Measurements from ENCODE around the gene TBXT. TPM values are rescaled to one million over a fixed set of nuclear protein-coding genes. Genes with fewer than 3 reads are reported as not detected.

Gene TBXT
- total RNA-seq, 1 experiment from 2014 or later, result not detected

DNA sequence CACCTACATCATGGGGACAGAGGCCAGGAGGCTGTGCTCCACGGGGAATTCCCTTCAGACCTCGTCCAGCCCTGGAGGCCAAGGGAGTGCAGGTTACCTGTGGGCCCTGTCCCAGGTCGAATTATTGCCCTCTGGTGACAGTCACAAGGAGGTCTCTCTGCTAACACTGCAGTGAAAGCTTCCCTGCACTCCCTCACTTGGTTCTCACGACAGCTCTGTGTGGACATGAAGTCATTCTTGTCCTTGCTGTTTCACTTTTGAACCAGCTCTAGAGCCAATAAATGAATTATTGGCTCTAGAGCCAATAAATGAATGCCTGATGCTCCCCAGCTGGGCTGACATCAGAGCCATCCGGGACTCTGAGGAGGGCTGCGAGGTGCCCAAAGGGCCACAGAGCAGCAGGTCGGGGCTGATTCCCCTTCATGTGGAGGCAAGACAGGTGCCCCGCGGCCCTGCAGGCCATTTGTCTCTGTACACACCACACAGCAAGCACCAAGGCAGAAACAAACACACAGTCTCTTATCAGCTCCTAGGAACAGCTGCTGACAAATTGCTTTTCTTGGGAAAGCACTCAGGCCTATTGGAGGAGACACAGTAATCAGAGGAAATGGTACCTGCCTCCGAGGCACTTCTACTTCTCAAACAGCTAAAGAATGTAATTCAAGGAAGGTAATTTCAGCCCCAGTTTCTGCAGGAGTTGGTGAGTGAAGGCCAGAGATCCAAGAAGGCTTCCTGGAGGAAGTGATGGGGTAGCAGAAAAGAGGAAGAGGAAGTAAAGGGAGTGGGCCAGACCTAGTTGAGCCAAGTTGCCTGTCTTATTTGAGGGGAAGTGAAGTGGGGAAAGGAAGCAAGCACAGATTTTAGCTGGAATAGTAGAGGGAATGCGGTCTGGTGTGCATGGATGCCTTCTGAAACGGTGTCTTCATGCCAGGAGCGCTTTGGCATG, 27.5 kb upstream of the TBXT start:
- BruUV-seq (replicated peaks), result no TSS peak
- H3K27me3 Mint-ChIP-seq (ENCODE audit: insufficient read depth, unreplicated experiment), result no peaks in the 10 kb centered on the region
- no peak overlapping the region for H3K4me3 Mint-ChIP-seq (ENCODE audit: unreplicated experiment)
- intact Hi-C loops (cut with micrococcal nuclease), result no loop called here
- DNase-seq (ENCODE audit: unreplicated experiment), result no peak
- H3K9me3 Mint-ChIP-seq (ENCODE audit: unreplicated experiment), result no peaks in the 10 kb centered on the region
- no peaks in the 10 kb centered on the region for H3K4me1 Mint-ChIP-seq (ENCODE audit: insufficient read depth, unreplicated experiment)
- no peaks in the 10 kb centered on the region for H3K36me3 Mint-ChIP-seq (ENCODE audit: insufficient read depth, unreplicated experiment)
- no peak overlapping the region for H3K27ac Mint-ChIP-seq (ENCODE audit: low read depth, unreplicated experiment)
- ChIA-PET POLR2A (no interaction called here), CTCF (no interaction called here)
- no peak for TF ChIP-seq CTCF (IDR thresholded peaks at IDR 0.05; ENCODE audit: unreplicated experiment)

GRCh38 chr6:166192557-166192956, 24.9 kb upstream of the TBXT start:
- ChIA-PET CTCF (interaction anchor here (0.5 kb wide), 1 partner anchor 955 kb away, joined by 4 read pairs; no protein-coding TSS in a partner anchor), POLR2A (no interaction called here)
- no peak overlapping the region for H3K27ac Mint-ChIP-seq (ENCODE audit: low read depth, unreplicated experiment)
- no peaks in the 10 kb centered on the region for H3K36me3 Mint-ChIP-seq (ENCODE audit: insufficient read depth, unreplicated experiment)
- BruUV-seq (replicated peaks), result no TSS peak
- intact Hi-C loops (cut with micrococcal nuclease), result no loop called here
- H3K27me3 Mint-ChIP-seq (ENCODE audit: insufficient read depth, unreplicated experiment), result no peaks in the 10 kb centered on the region
- H3K9me3 Mint-ChIP-seq (ENCODE audit: unreplicated experiment), result no peaks in the 10 kb centered on the region
- no peak overlapping the region for H3K4me3 Mint-ChIP-seq (ENCODE audit: unreplicated experiment)
- no peaks in the 10 kb centered on the region for H3K4me1 Mint-ChIP-seq (ENCODE audit: insufficient read depth, unreplicated experiment)
- DNase-seq (ENCODE audit: unreplicated experiment), result no peak
- TF ChIP-seq CTCF (IDR thresholded peaks at IDR 0.05; ENCODE audit: unreplicated experiment), result no peak

DNA sequence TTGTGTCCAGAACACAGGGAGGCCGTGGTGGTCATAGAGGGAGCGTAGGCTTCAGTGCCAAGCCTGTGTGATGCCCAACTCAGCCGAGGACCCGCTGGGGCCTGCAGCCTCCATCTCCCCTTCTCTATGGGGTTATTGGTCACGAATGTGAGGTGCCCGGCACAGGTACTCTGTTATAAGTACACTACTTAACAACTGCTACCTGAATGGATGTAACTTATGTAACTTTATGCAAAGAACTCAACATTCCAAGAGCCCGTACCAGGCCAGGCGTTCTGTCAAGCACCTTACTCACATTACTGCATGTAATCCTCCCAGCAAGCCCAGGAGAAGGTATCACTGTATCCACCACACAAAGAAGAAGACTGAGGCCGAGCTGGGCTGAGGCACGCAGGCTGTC, 24.5 kb upstream of the TBXT start:
- H3K4me3 Mint-ChIP-seq (ENCODE audit: unreplicated experiment), result no peak overlapping the region
- BruUV-seq (replicated peaks), result no TSS peak

DNA sequence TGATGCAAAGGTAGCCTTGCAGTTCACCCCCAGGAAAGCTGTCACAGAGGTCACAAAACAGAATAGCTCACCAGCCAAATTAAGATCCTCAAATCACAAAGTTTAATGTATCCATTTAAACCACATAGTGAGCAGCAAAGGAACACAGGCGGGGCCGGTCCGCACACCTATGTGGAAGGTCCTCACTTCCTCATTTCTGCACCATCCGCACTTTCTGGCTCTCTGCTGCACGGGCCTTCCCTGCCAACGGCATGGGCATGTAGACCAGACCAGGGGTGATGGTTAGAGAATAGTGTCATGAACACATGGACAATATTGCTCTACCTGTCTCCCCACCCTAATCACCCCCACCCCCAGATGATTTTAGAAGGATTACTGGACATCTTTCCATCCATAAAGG, 12.1 kb upstream of the TBXT start:
- no peak overlapping the region for H3K4me3 Mint-ChIP-seq (ENCODE audit: unreplicated experiment)
- no peak overlapping the region for H3K27ac Mint-ChIP-seq (ENCODE audit: low read depth, unreplicated experiment)
- H3K4me1 Mint-ChIP-seq (ENCODE audit: insufficient read depth, unreplicated experiment), result no peaks in the 10 kb centered on the region
- CTCF ChIA-PET, result no interaction called here
- no peak for DNase-seq (ENCODE audit: unreplicated experiment)
- intact Hi-C loops (cut with micrococcal nuclease), result no loop called here
- H3K9me3 Mint-ChIP-seq (ENCODE audit: unreplicated experiment), result peaks cover 7% of the 10 kb centered on the region
- no TSS peak for BruUV-seq (replicated peaks)
- H3K27me3 Mint-ChIP-seq (ENCODE audit: insufficient read depth, unreplicated experiment), result peaks cover 22% of the 10 kb centered on the region
- H3K36me3 Mint-ChIP-seq (ENCODE audit: insufficient read depth, unreplicated experiment), result no peaks in the 10 kb centered on the region
- TF ChIP-seq CTCF (IDR thresholded peaks at IDR 0.05; ENCODE audit: unreplicated experiment), result no peak
- POLR2A ChIA-PET, result no interaction called here

More for the DNA sequence above, 24.5 kb upstream of the TBXT start:
- POLR2A ChIA-PET, result no interaction called here
- DNase-seq (ENCODE audit: unreplicated experiment), result no peak
- H3K27me3 Mint-ChIP-seq (ENCODE audit: insufficient read depth, unreplicated experiment), result no peaks in the 10 kb centered on the region
- no peak overlapping the region for H3K27ac Mint-ChIP-seq (ENCODE audit: low read depth, unreplicated experiment)
- no peaks in the 10 kb centered on the region for H3K36me3 Mint-ChIP-seq (ENCODE audit: insufficient read depth, unreplicated experiment)
- CTCF ChIA-PET, result interaction anchor here (0.5 kb wide), 1 partner anchor 955 kb away, joined by 4 read pairs; no protein-coding TSS in a partner anchor
- H3K9me3 Mint-ChIP-seq (ENCODE audit: unreplicated experiment), result no peaks in the 10 kb centered on the region
- no peaks in the 10 kb centered on the region for H3K4me1 Mint-ChIP-seq (ENCODE audit: insufficient read depth, unreplicated experiment)
- no peak for TF ChIP-seq CTCF (IDR thresholded peaks at IDR 0.05; ENCODE audit: unreplicated experiment)
- intact Hi-C loops (cut with micrococcal nuclease), result no loop called here

All from MCF 10A (cell line).